HG03039 (cell line): ENCODE data around the gene SLC39A7.

Source experiments
- ATAC-seq: cut with Tn5 transposase; IDR thresholded peaks from one replicate; pipeline ENCODE4 v1.9.1; 2021; ENCODE audit warnings: mild to moderate bottlenecking, moderate library complexity; ENCODE audit not compliant: unreplicated experiment

The SLC39A7 gene

DNA sequence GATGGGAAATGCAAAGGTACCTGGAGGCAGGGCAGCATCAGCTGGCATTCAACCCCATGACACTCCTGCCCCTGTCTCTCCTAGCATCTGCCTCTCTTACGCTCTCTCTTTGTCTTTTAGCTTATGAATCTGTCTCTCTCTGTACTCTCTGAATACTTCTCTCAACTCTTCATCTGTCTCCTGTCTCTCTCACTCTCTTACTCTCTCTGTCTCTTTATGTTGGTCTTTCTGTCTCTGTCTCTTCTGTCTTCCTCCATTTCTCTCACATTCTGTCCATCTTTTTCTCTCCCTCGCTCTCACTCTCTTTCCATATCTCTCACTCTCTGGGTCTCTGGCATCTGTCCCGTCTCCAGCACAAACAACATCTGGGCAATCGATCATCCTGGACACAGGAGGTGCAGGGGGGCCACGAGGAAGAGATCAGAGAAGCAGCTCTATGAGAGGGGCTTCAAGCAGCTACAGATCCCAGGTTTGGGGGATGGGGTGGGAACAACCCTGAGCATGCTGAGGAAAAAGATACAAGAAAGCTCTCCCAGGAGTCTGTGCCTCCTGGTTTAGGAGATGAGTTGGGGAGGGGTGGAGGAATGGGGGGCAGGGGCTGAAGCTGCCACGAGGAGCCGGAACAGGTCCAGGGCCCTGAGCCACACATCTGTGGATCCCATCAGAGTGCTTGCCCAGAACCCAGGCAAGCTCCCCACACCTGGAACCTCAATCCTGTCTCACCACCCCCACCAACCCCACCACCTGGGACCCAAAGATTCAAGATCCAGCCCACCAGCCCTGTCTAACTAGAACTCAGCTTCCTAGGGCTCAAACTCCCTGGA lies 10.8 kb upstream of the SLC39A7 start:
- no peak for ATAC-seq

DNA sequence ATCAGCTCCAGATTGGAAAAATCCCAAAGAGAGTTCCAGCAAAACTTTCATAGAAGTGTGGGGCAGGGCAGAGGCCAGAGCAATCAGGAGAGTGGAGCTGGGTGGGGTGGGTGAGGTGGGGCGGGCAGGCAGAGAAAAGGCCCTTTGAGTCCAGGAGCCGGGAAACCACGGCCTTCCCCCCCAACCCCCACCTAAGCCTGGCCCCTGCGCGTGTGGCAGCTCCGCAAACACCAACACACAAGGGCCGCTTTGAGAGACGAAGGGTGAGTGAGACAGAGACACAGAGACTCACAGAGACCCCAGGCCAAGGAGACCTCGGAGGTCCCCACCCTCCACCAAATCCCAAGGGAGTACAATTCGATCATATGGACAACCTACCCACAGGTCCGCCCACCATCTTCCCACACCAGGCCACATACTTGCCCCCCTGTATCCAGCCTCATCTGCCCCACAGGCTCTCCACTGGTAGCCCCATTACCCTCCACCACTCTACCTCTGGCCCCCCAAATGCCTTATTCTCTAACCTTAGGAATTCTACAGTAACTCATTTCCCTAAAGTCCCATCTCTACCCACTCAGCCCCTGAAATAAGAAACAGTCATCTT lies 10.1 kb upstream of the SLC39A7 start:
- no peak for ATAC-seq

DNA sequence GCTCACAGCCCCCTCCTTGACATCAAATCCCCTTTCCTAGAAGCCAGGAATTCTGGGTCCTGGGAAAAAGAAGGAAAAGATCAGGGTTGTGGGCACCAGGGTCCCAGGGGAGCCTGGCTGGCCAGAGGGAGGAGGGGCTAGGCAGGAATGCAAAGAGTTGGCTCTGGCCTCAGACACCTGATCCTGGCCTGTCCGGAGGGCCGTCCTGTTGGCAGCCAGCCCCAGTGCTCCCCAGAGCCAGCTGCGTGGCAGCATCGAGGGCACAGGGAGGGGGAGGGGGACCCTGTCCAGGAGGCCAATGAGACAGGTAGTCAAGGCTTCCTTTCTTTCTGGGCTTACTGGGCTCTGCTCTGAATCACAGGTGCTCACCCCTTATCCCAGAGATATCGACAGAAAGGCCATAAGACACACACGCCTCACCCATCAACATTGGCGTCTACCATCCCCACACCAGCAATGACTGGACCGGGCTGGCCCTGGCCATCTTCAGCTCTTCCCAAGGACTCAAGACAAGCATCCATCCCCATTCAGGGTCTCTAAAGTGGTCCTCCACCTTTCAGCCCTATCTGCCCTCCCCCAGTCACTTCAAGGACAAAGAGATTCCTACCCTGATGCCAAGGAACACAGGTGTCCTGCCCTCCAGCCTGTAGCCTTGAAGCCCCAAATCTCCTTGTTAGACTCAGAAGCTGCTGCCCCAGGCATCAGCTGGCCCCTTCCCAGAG lies 9.1 kb upstream of the SLC39A7 start:
- no peak for ATAC-seq

DNA sequence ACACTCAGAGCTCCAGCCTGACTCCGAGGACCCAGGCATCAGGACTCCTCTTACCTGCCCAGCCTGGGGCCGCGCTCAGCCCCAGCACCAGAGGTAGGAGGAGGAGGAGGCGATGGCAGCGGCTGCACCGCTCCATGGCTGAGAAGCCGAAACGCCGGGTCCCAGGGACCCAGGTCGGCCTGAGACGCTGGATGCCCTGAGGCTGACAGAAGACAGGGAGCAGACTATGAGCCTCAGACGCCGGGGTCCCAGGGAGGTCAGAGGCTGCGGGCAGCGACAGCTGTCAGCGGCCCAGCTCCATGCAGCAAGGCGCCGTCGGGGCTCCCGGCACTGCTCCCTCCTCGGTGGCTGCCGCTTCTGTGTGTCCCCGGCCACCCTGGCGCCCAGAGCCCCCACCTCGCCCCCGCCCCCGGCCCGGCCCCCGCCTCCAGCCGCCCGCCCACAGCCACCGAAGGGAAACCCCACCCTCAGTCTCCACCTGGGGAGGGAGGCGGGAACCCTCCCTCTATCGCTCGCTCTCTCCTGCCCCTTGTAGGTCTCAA lies 8.5 kb upstream of the SLC39A7 start, which contains the start of gene COL11A2:
Gene COL11A2, minus strand, starts transcription at position 363 of the 542 bp plus-strand sequence. Its CDS starts 227 bp downstream, at position 136.
- ATAC-seq = no peak

GRCh38 chr6:33192671-33193602 lies 7.7 kb upstream of the SLC39A7 start:
- ATAC-seq = no peak

- no peak for ATAC-seq
These were observed 7.0 kb upstream of the SLC39A7 start for GRCh38 chr6:33193619-33194018.

GRCh38 chr6:33194431-33194979 lies 6.2 kb upstream of the SLC39A7 start:
- ATAC-seq = no peak

DNA sequence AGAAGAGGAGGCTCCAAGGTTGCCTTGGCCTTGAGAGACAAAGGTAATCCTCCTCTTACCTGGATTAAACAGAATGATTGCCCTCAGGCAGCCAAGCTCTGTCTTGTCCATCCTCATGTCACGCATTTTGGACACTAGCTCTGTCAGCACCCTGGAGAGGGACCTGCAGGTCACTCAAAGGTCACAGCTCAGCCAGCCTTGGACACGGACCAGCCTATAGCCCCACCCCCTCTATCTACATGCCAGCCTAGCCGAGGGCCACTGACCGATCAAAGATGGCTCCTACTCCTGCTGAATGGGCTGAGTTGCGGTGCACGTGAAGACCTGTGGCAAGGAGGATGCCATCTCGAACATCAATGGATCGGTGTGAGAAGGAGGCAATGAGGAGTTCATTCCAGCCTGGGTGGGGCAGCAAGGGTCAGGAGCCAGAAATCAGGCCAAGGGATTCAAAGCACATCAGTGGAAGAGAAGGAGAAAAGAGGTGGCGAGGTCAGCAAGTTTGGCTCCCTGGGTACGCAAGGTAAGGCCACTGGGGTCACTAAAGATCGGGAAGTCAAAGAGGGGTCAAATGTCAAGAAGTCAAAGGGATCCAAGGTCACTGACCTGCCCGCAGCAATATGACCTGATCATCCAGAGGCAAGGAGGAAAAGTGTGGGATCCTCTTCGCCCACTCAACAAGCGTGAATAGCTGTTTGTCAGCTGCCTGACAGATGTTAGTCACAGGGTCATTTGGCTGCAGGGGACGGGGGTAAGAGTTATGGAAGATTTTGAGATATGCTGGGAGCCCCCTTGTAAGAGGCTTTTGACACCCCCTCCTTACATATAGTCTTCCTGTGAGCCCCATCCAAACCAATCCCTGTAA lies 5.1 kb upstream of the SLC39A7 start:
- ATAC-seq = no peak

GRCh38 chr6:33197431-33198048 lies 3.1 kb upstream of the SLC39A7 start:
- ATAC-seq = no peak

DNA sequence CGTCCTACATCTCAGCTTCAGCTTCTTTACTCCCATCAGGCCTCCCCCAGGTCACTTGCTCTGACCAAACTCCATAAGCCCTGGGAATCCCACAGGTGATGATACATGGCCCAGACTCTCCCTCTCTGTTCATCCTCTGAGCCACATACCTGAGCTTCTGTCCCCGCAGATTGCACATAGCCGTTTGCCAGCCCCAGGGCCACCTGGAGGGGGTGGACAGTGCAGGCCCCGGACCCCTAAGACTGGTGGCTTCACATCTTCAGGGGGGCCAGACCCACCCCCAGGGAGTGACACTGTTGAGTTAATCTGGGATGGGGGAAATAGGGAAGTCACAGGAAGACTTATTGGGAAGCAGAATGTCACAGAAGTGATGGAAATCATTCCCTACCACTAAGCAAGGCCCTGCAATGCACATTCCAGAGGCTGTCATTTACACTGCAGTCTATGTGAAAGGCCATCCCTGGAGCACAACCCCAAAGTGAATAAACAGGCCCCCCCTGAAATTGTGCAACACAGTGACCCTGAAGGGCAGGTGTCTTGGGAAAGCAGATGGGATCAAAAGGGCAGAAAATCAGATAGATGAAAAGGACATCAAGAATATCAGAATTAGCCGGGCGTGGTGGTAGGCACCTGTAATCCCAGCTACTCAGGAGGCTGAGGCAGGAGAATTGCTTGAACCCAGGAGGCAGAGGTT lies 2.4 kb upstream of the SLC39A7 start:
- ATAC-seq = no peak

DNA sequence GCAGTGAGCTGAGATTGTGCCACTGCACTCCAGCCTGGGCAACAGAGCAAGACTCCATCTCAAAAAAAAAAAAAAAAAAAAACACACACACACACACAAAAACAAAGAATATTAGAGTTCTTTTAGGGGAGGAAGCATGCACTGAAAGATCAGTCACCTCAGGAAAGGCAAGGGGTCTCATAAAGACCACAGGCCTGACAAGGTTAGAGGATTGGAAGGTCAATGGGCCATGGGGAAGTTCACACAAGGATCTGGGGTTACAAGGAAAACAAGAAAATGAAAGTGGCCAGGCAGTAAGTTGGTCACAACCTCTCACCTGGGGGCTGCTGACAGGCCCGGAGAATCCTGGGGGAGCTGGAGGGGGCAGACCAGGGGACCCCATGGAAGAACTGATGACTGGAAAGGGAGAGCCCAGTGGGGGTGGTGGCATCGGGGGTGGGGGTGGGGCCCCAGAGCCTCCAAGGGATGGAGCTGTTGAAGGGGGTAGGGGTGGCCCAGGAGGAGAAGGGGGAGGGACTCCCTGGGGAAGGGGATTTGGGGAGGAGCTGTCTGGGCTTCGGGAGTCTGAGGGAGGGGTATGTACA lies 1.7 kb upstream of the SLC39A7 start:
- ATAC-seq = no peak

- peak; percentile 9 for ATAC-seq
These were observed 914 bp upstream of the SLC39A7 start for GRCh38 chr6:33199687-33200218.

DNA sequence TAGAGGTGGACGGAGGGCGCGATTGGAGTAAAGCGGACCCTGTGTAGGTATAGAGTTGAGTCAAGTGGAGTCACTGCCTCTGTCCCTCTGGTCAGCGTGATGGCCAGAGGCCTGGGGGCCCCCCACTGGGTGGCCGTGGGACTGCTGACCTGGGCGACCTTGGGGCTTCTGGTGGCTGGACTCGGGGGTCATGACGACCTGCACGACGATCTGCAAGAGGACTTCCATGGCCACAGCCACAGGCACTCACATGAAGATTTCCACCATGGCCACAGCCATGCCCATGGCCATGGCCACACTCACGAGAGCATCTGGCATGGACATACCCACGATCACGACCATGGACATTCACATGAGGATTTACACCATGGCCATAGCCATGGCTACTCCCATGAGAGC lies 479 bp downstream of the SLC39A7 start:
- ATAC-seq = no peak

GRCh38 chr6:33201935-33202334 lies 1.3 kb downstream of the SLC39A7 start:
- no peak for ATAC-seq

- no peak for ATAC-seq
These were observed 2.1 kb downstream of the SLC39A7 start for GRCh38 chr6:33202799-33203198.

DNA sequence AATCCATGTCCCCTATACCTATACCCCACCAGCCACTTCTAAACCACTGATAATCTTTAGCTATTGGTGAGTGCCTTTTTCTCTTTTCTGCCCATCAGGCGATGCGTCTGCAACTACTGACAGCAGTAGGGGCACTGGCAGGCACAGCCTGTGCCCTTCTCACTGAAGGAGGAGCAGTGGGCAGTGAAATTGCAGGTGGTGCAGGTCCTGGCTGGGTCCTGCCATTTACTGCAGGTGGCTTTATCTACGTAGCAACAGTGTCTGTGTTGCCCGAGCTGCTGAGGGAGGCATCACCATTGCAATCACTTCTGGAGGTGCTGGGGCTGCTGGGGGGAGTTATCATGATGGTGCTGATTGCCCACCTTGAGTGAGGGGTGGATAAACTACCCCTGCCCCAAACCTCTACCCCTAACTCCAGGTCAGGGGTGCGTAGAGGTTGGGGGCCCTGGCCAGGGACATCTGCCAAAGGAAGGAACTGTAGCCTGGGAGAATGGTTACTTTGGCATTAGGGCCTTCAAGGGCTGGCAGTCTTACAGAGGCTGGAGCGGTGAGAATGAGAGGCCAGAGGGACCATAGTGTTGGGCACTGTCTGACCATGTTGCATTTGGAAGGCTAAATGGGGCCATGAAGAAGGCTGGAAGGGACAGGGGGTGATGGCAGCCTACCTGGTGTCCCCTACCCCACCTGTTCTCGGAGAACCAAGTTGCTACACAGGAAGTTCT lies 2.9 kb downstream of the SLC39A7 start:
- ATAC-seq = no peak

- ATAC-seq = no peak
These were observed 3.4 kb downstream of the SLC39A7 start for GRCh38 chr6:33204165-33204414.
